Keratinocyte (primary cell): ENCODE results near the gene FAM241A.

Source experiments
- CTCF ChIP-seq, 3 experiments: IDR thresholded peaks in 1 of 3; conservative IDR thresholded peaks in 1 of 3; optimal IDR thresholded peaks in 1 of 3; 2 replicates in 2 of 3; 3 replicates in 1 of 3; pipeline versions ENCODE3 to v1.5.1; 2011; ENCODE audit warnings: low read length in 3 of 3, mild to moderate bottlenecking in 3 of 3, moderate library complexity in 2 of 3, control low read depth in 1 of 3, inconsistent platforms in 1 of 3; ENCODE audit not compliant: insufficient read depth in 2 of 3; ENCODE audit errors: extremely low read depth in 1 of 3
- EZH2 ChIP-seq: IDR thresholded peaks from one replicate; pipeline ENCODE4 v1.6.1; 2012; ENCODE audit warnings: inconsistent platforms, mild to moderate bottlenecking, low read length, moderate library complexity

- TF ChIP-seq CTCF (optimal IDR thresholded peaks at IDR 0.05 in 1 of 3, IDR thresholded peaks at IDR 0.05 in 1 of 3, conservative IDR thresholded peaks at IDR 0.05 in 1 of 3; ENCODE audit: extremely low read depth in 1 of 3, insufficient read depth in 2 of 3, low read length in 3 of 3) (no peak), EZH2 (no peak)
These were observed 6.7 kb upstream of the FAM241A start for GRCh38 chr4:112138538-112138937.
